Transverse colon (tissue), 4 donors: ENCODE results near the gene SYT3. TPM values are rescaled to one million over a fixed set of nuclear protein-coding genes. Genes with fewer than 3 reads are reported as not detected.

Experiments used
- DNase-seq: peaks from one replicate; pipeline ENCODE4 v3.0.0-alpha.2; 2019
- H3K27ac ChIP-seq, 4 donors: fragments of 200-600 bp; sonication (generic); 2 replicates each; pipeline ENCODE4 v1.5.1; 2016 to 2018; ENCODE audit warnings: inconsistent platforms in 4 of 4
- H3K27me3 ChIP-seq: fragments of 200-600 bp; sonication (generic); 2 replicates; pipeline ENCODE4 v1.5.1; 2017; ENCODE audit warnings: inconsistent platforms
- H3K36me3 ChIP-seq, 4 donors: fragments of 200-600 bp; sonication (generic); 2 replicates each; pipeline ENCODE4 v1.5.1; 2017 to 2019; ENCODE audit warnings: inconsistent platforms in 4 of 4
- H3K4me1 ChIP-seq, 4 donors: fragments of 200-600 bp; sonication (generic); 2 replicates each; pipeline ENCODE4 v1.5.1; 2017 to 2020; ENCODE audit warnings: inconsistent platforms in 4 of 4
- H3K4me3 ChIP-seq, 4 donors: fragments of 200-600 bp; sonication (generic); 1 replicate in 1 of 4; 2 replicates in 3 of 4; pipeline versions ENCODE4 v1.5.1 to v1.6.1; 2017 to 2019; ENCODE audit warnings: inconsistent platforms in 4 of 4
- H3K9me3 ChIP-seq, 2 donors: fragments of 200-600 bp; sonication (generic); 2 replicates each; pipeline ENCODE4 v1.5.1; 2017 to 2019; ENCODE audit warnings: inconsistent platforms in 2 of 2
- EP300 ChIP-seq: sonication (generic); formaldehyde crosslinking; IDR thresholded peaks from one replicate; pipeline ENCODE4 v1.6.1; 2017; ENCODE audit warnings: antibody characterized with exemption, low read depth
- POLR2A ChIP-seq: fragments of 450-650 bp; IDR thresholded peaks from one replicate; pipeline ENCODE4 v1.6.1; 2016; ENCODE audit warnings: antibody characterized with exemption, mild to moderate bottlenecking, moderate library complexity
- POLR2AphosphoS5 ChIP-seq, 3 donors: sonication (generic); formaldehyde crosslinking; IDR thresholded peaks; one replicate each; pipeline ENCODE4 v1.6.1; 2016; ENCODE audit warnings: antibody characterized with exemption in 3 of 3
- WGBS, 2 donors: methylation state at CpG; one replicate each; pipeline ENCODE4 v1.1.5; 2018; ENCODE audit warnings: low coverage in 1 of 2; 5-methylcytosine and 5-hydroxymethylcytosine counted together
- in situ Hi-C, 4 donors: fragments of 200-750 bp; cut with MboI; loops; one replicate each; pipeline versions ENCODE4 v1.15.0 to v1.15.1; 2017; ENCODE audit warnings: low sequenced_read_pairs in 3 of 4, low pct_ligation_motif_present in 1 of 4, low pct_unique_long_range_greater_than_20kb in 1 of 4
- intact Hi-C: fragments of 100-400 bp; cut with DNase I; formaldehyde crosslinking; loops from one replicate; pipeline ENCODE4 v1.15.1; 2023; ENCODE audit warnings: low total_unique reads
- total RNA-seq, 4 donors: library from RNA; depleted of rRNA; stranded (reverse); fragments of >200 nt; gene quantifications; one replicate each; pipeline ENCODE4 v1.1.0, GENCODE V29; 2016
- TF ChIP-seq, protein P1 (sequence below), 5 experiments: fragments of 200-600 bp in 3 of 5; fragments of 450-650 bp in 2 of 5; sonication (generic) in 3 of 5; IDR thresholded peaks; 1 replicate in 2 of 5; 2 replicates in 3 of 5; pipeline ENCODE4 v1.5.1; 2016 to 2017; ENCODE audit warnings: antibody characterized with exemption in 5 of 5, inconsistent platforms in 3 of 5, mild to moderate bottlenecking in 2 of 5, moderate library complexity in 1 of 5

SYT3 gene
- total RNA-seq, 4 donors from 2014 or later, result 0.64 TPM; not detected in 3

DNA sequence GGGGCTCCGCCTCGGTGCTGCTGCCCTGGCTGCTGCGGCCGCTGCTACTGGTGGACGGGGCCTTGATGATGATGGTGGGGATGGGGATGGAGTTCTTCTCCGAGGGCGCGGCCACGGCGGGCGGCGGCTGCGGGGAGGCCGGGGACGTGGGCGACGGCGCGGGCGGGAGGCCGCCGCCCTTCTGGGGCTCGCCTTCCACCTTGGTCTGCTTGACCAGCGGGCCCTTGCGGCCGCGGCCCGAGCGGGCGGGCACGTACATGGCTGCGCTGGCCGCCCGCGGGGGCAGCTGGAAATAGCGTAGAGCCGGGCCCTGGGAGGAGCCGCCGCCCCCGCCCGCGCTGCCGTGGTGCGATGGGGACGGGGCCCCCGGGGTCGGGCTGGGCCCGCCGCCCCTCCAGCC, 28.7 kb upstream of the SYT3 start:
- Histone ChIP-seq H3K4me1 (peaks cover 0 to 9% (median 0%) of the 10 kb centered on the region in 4 donors), H3K9me3 (no peaks in the 10 kb centered on the region), H3K36me3 (no peaks in the 10 kb centered on the region), H3K4me3 (no peak overlapping the region), H3K27me3 (peaks cover 87% of the 10 kb centered on the region), H3K27ac (no peak overlapping the region)
- TF ChIP-seq, protein P1, sequence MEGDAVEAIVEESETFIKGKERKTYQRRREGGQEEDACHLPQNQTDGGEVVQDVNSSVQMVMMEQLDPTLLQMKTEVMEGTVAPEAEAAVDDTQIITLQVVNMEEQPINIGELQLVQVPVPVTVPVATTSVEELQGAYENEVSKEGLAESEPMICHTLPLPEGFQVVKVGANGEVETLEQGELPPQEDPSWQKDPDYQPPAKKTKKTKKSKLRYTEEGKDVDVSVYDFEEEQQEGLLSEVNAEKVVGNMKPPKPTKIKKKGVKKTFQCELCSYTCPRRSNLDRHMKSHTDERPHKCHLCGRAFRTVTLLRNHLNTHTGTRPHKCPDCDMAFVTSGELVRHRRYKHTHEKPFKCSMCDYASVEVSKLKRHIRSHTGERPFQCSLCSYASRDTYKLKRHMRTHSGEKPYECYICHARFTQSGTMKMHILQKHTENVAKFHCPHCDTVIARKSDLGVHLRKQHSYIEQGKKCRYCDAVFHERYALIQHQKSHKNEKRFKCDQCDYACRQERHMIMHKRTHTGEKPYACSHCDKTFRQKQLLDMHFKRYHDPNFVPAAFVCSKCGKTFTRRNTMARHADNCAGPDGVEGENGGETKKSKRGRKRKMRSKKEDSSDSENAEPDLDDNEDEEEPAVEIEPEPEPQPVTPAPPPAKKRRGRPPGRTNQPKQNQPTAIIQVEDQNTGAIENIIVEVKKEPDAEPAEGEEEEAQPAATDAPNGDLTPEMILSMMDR (IDR thresholded peaks at IDR 0.05), result no peak
- no peak for TF ChIP-seq POLR2A
- TF ChIP-seq EP300, result no peak
- no peak for TF ChIP-seq POLR2AphosphoS5 (IDR thresholded peaks at IDR 0.05)
- in situ Hi-C loops (no loop called here), intact Hi-C loops (no loop called here)
- DNase-seq, result no peak
- 16% methylated on average over 12 of the region's 49 CpGs; no CpG with 5 or more reads in 1 of the 2 donors for WGBS, 2 donors

DNA sequence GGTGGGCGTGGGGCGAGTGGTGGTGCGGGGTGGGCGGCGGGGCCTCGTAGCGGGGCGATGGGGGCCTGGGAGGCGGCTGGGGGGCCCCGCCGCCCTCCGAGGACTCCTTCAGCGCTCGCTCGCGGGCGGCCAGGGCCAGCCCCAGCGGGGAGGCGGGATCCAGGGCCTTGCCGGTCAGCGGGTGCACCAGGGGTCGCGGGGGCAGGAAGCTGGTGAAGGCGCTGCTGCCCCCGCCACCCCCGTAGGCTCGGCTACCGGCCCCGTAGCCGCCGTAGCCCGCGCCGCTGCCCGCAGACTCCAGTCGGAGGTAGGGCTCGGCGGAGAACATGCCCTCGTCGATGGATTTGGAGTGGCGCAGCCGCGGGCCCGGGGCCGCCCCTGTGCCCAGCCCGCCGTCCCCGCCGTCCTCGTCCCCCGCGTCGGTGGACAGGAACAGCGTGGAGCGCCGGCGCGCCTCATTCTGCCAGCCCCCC, 28.1 kb upstream of the SYT3 start:
- TF ChIP-seq POLR2AphosphoS5 (IDR thresholded peaks at IDR 0.05) (no peak), POLR2A (no peak), EP300 (no peak)
- TF ChIP-seq, protein P1 (IDR thresholded peaks at IDR 0.05), result no peak
- in situ Hi-C loops (no loop called here), intact Hi-C loops (no loop called here)
- Histone ChIP-seq H3K27me3 (peaks cover 81% of the 10 kb centered on the region), H3K9me3 (no peaks in the 10 kb centered on the region), H3K27ac (no peak overlapping the region), H3K4me1 (peaks cover 0 to 9% (median 0%) of the 10 kb centered on the region in 4 donors), H3K4me3 (no peak overlapping the region), H3K36me3 (no peaks in the 10 kb centered on the region)
- 37% methylated on average over 13 of the region's 58 CpGs; no CpG with 5 or more reads in 1 of the 2 donors for WGBS, 2 donors
- DNase-seq, result no peak

DNA sequence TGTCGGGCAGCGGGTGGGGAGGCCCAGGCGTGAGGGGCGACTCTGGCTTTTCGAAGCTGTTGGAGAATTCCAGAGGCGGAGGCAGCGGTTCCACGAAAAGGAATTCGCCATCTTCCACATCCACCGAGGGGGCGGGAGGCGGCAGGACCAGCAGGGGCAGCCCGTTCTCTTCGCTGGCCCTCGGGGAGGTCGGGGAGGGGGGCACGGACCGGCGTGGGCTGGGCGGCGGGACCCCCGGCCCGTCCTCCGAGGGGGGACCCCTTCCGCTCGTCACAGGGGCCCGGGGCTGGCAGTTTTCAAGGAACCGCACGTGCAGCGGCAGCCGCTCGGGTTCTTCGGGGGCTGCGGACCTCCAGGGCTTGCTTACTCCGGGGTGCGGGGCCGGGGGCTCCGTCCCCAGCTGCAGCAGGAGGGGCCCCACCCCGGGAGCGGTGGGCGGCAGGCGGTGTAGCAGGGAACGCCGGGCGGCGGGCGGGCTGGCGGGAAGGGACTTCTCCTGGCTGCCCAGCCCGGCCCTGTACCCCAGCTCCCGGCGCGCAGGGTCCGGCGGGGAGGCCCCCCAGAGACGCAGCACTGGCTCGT, 27.6 kb upstream of the SYT3 start:
- no peak for DNase-seq
- Histone ChIP-seq H3K27ac (no peak overlapping the region), H3K9me3 (no peaks in the 10 kb centered on the region), H3K4me1 (peaks cover 0 to 9% (median 0%) of the 10 kb centered on the region in 4 donors), H3K4me3 (no peak overlapping the region), H3K27me3 (peaks cover 80% of the 10 kb centered on the region), H3K36me3 (no peaks in the 10 kb centered on the region)
- 16% methylated on average over 29 of the region's 56 CpGs; no CpG with 5 or more reads in 1 of the 2 donors for WGBS, 2 donors
- TF ChIP-seq POLR2AphosphoS5 (IDR thresholded peaks at IDR 0.05) (no peak), POLR2A (no peak), EP300 (no peak)
- TF ChIP-seq, protein P1 (IDR thresholded peaks at IDR 0.05), result no peak
- intact Hi-C loops (no loop called here), in situ Hi-C loops (no loop called here)

DNA sequence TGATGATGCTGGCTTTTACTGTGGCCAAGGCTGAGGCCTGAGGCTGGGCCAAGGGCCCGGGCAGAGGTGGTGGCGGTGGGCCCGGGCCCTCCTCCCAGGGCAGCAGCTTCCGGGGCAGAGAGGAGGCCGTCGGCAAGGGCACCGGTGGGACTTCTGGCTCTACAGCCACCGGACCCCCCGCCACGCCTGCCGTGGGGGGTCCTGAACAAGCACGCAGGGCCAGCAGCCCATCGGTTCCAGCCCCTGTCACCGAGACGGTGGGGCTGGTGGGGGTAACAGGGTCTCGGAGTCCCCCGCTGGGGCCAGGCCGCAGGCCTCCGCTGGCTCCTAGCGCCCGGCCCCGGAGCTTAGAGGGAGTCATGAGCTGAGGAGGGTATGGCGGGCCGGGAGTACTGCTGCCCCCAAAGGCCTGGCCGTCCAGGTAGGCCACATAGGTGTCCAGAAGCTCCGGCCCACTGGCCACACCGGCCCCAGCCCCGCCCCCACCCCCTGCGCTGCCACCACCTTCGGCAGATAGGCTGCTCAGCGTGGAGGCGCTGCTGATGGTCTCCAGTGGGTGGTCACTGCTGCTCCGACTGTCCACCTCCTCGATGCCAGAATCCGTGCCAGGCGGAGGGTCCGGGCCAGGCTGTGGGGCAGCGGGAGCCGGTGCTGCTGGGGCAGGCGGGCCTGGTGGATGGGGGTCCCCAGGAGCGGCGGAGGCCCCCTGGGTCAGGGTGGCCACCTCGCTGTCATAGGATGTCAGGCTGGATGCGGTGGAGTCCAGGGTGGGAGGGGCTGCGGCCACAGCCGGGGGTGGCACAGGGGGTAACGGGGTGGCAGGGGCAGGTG, 26.9 kb upstream of the SYT3 start:
- Histone ChIP-seq H3K36me3 (no peaks in the 10 kb centered on the region), H3K9me3 (no peaks in the 10 kb centered on the region), H3K27me3 (peaks cover 80% of the 10 kb centered on the region), H3K27ac (no peak overlapping the region), H3K4me1 (peaks cover 0 to 9% (median 0%) of the 10 kb centered on the region in 4 donors), H3K4me3 (no peak overlapping the region)
- intact Hi-C loops, result no loop called here
- TF ChIP-seq EP300, result no peak
- no peak for TF ChIP-seq POLR2A
- TF ChIP-seq POLR2AphosphoS5 (IDR thresholded peaks at IDR 0.05), result no peak
- TF ChIP-seq, protein P1 (IDR thresholded peaks at IDR 0.05), result no peak
- DNase-seq, result no peak
- 35% methylated on average over 37 of the region's 47 CpGs; no CpG with 5 or more reads in 1 of the 2 donors for WGBS, 2 donors
- in situ Hi-C loops, result no loop called here
